HFFc6 (cell line): ENCODE results near the gene E2F1. TPM values are rescaled to one million over a fixed set of nuclear protein-coding genes. Genes with fewer than 3 reads are reported as not detected.
A peak's percentile ranks its signal among the peaks of the same experiment; 100 is the strongest.

Experiments used
- DNase-seq: peaks from one replicate; pipeline ENCODE4 v3.0.0-alpha.2; 2018
- H3K27ac Mint-ChIP-seq: 2 replicates; pipeline ENCODE4 v1.8.0; 2020; ENCODE audit warnings: mild to moderate bottlenecking, mixed read lengths
- H3K27me3 Mint-ChIP-seq: 2 replicates; pipeline ENCODE4 v1.8.0; 2021; ENCODE audit warnings: mild to moderate bottlenecking, moderate library complexity, mixed read lengths; ENCODE audit not compliant: insufficient read depth
- H3K36me3 Mint-ChIP-seq: 2 replicates; pipeline ENCODE4 v1.8.0; 2021; ENCODE audit warnings: low read depth, mixed read lengths
- H3K4me1 Mint-ChIP-seq: 2 replicates; pipeline ENCODE4 v1.8.0; 2020; ENCODE audit warnings: low read depth, mixed read lengths
- H3K4me3 Mint-ChIP-seq: 2 replicates; pipeline ENCODE4 v1.8.0; 2020; ENCODE audit warnings: mild to moderate bottlenecking, moderate library complexity, mixed read lengths
- H3K9me3 Mint-ChIP-seq: 2 replicates; pipeline ENCODE4 v1.8.0; 2020; ENCODE audit warnings: mild to moderate bottlenecking, mixed read lengths
- long read RNA-seq: library from polyadenylated mRNA; unstranded; transcript quantifications from one replicate; pipeline ENCODE4 v2.0.0, GENCODE V29; 2019
- total RNA-seq, 6 experiments: library from RNA; stranded (reverse); fragmentation: NEBNext Ultra II Directional; extraction: Animal tissue kit (Norgen Biotek cat#: 25700); gene quantifications; 2 replicates in 1 of 6; 3 replicates in 5 of 6; pipeline ENCODE4 v1.2.3, GENCODE V29; 2021
- TF ChIP-seq, protein P1 (sequence below): fragments of 200-600 bp; sonication (generic); IDR thresholded peaks from 2 replicates; pipeline ENCODE4 v1.5.0; 2021; ENCODE audit warnings: antibody characterized with exemption, mild to moderate bottlenecking

E2F1 gene
- total RNA-seq: 10 to 100 TPM; 11.3 to 21.7 (median 20.2) TPM
- long read RNA-seq, partial matches to known transcripts: 0 of 1 reads
- long read RNA-seq, other reads (novel, unspliced or antisense): 0 of 1 reads

- no peaks in the 10 kb centered on the region for H3K36me3 Mint-ChIP-seq
Measured at GRCh38 chr20:33686100-33686983, at the start of gene E2F1. E2F1 (minus strand) TSS chr20:33686385; CDS start chr20:33686264, 121 bp downstream.

DNA sequence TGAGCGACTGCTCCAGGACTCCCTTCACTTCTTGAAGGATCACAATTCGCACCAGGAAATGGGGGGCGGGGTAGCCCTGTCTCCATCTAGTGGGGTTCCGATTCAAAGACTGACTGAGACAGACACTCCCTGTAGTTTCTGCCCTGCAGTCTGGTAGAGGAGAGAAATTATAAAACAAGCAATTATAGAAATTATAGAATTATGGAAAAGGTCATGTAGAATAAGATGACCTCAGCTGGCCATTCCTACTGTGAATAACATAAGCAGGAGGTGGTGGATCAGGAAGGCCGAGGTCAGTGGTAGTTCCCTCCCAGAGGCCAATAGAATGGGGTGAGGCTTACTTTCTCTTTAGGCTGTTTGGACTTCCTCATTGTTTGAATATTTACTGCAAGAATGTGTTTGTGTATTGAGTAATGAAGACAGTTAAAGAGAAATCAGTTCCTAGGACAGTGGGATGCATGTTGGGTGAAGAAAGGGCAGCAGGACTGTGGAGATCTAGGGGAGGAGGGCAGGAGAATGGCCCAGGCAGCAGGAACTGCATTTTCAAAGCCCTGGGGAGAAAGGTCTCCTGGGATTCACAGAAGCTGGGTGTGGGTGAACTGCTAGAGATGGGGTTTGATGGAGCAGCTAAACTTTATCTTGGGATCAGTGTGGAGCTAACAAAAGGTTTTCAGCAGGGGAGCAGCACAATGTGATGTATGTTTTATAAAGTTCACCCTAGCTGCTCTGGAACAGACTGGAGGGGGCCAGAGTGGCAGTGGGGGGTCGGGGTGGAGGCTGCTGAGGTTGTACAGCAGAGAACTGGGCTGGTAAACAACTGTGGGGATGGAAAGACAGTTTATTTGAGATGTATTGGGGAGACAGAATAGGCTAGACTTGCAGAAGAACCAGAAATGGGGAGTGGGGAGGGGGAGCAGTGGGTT is 47.7 kb upstream of the E2F1 start:
- TF ChIP-seq, protein P1, sequence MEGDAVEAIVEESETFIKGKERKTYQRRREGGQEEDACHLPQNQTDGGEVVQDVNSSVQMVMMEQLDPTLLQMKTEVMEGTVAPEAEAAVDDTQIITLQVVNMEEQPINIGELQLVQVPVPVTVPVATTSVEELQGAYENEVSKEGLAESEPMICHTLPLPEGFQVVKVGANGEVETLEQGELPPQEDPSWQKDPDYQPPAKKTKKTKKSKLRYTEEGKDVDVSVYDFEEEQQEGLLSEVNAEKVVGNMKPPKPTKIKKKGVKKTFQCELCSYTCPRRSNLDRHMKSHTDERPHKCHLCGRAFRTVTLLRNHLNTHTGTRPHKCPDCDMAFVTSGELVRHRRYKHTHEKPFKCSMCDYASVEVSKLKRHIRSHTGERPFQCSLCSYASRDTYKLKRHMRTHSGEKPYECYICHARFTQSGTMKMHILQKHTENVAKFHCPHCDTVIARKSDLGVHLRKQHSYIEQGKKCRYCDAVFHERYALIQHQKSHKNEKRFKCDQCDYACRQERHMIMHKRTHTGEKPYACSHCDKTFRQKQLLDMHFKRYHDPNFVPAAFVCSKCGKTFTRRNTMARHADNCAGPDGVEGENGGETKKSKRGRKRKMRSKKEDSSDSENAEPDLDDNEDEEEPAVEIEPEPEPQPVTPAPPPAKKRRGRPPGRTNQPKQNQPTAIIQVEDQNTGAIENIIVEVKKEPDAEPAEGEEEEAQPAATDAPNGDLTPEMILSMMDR: no peak
- H3K4me3 Mint-ChIP-seq: peak overlapping the region; percentile 91
- peaks cover 23% of the 10 kb centered on the region for H3K36me3 Mint-ChIP-seq
- H3K27ac Mint-ChIP-seq: peak overlapping the region; percentile 92
- no peaks in the 10 kb centered on the region; the same call in 1 of the 2 replicates for H3K27me3 Mint-ChIP-seq
- H3K9me3 Mint-ChIP-seq: peaks cover 23% of the 10 kb centered on the region
- peak; percentile 76 for DNase-seq
- H3K4me1 Mint-ChIP-seq: peaks cover 33% of the 10 kb centered on the region

More at GRCh38 chr20:33686100-33686983, at the start of gene E2F1:
- peak; percentile 90 for DNase-seq
- Mint-ChIP-seq H3K9me3 (no peaks in the 10 kb centered on the region), H3K4me3 (peak within 1 kb of the TSS; percentile 89), H3K27me3 (peaks cover 3% of the 10 kb centered on the region), H3K4me1 (peaks cover 44% of the 10 kb centered on the region), H3K27ac (peak within 1 kb of the TSS; percentile 82)
- TF ChIP-seq, protein P1: peak; percentile 64

- Mint-ChIP-seq H3K27me3 (peaks cover 4% of the 10 kb centered on the region; the same call in 1 of the 2 replicates), H3K4me3 (peak overlapping the region; percentile 91), H3K9me3 (peaks cover 14% of the 10 kb centered on the region), H3K27ac (peak overlapping the region; percentile 92), H3K36me3 (peaks cover 18% of the 10 kb centered on the region), H3K4me1 (peaks cover 26% of the 10 kb centered on the region)
- peak; percentile 58 for DNase-seq
- TF ChIP-seq, protein P1: no peak
Measured at GRCh38 chr20:33732166-33732970, 46.2 kb upstream of the E2F1 start.

GRCh38 chr20:33731693-33732165 is 45.5 kb upstream of the E2F1 start, which contains the start of gene ZNF341:
ZNF341 (plus strand) TSS chr20:33731996; CDS start chr20:33732022, 26 bp downstream.
- Mint-ChIP-seq H3K27me3 (peaks cover 4% of the 10 kb centered on the region; the same call in 1 of the 2 replicates), H3K4me1 (peaks cover 26% of the 10 kb centered on the region), H3K27ac (peak within 1 kb of the TSS; percentile 97), H3K9me3 (peaks cover 9% of the 10 kb centered on the region), H3K36me3 (peaks cover 14% of the 10 kb centered on the region), H3K4me3 (peak within 1 kb of the TSS; percentile 91)
- DNase-seq: peak; percentile 79
- TF ChIP-seq, protein P1: peak; percentile 93
